HFF-Myc (cell line): Measurements from ENCODE around the gene RIPK3.

Experiments used
- DNase-seq: peaks from one replicate; pipeline ENCODE4 v3.0.0-alpha.2; 2011; ENCODE audit warnings: low read depth; ENCODE audit errors: extremely low read depth
- H3K4me3 ChIP-seq: replicated peaks from 2 replicates; pipeline ENCODE4 v1.5.1; 2011; ENCODE audit warnings: low read depth, mild to moderate bottlenecking, control low read depth, low read length
- TF ChIP-seq, protein P1 (sequence below): IDR thresholded peaks from 2 replicates; pipeline ENCODE4 v1.5.1; 2012; ENCODE audit warnings: mild to moderate bottlenecking, low read depth, low read length, control low read depth; ENCODE audit errors: missing control alignments

Gene RIPK3

GRCh38 chr14:24313913-24314312, 25.9 kb downstream of the RIPK3 start:
- TF ChIP-seq, protein P1, sequence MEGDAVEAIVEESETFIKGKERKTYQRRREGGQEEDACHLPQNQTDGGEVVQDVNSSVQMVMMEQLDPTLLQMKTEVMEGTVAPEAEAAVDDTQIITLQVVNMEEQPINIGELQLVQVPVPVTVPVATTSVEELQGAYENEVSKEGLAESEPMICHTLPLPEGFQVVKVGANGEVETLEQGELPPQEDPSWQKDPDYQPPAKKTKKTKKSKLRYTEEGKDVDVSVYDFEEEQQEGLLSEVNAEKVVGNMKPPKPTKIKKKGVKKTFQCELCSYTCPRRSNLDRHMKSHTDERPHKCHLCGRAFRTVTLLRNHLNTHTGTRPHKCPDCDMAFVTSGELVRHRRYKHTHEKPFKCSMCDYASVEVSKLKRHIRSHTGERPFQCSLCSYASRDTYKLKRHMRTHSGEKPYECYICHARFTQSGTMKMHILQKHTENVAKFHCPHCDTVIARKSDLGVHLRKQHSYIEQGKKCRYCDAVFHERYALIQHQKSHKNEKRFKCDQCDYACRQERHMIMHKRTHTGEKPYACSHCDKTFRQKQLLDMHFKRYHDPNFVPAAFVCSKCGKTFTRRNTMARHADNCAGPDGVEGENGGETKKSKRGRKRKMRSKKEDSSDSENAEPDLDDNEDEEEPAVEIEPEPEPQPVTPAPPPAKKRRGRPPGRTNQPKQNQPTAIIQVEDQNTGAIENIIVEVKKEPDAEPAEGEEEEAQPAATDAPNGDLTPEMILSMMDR: no peak
- H3K4me3 ChIP-seq: no peak overlapping the region
- DNase-seq: no peak

DNA sequence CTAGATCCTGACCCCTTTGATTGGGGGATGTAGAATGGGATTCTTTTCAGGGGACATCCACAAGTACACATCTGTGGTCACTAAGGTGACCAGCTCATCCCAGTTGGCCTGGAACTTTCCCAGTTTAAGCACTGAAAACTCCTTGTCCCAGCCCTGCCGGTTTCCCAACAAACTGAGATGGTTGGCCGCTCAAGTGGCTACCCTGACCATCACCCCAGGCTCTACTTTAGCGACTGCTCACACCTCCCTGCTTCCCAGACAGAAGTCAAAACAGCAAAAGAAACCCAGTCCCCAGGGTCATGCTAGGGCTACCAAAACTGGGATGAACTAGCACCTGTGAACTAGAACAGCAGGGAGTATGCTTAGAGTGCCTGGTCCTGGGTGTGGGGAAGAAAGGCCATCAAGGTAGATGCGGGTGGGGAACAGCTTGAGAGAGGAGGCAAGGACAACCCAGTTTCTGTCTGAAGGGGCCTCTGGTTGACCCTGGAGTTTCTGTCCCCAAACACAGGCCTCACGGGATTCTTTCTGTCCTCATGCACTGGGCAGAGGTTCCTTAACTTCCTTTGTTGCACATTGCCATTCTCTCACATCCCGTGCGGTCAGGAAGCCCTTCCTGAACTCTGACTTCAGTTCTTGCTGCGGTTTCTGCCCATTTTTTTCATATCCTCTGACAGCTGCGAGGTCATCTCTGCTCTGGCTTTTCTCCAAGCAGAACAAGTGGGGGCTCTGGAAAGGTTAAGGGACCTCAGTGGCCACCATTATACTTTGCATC, 26.9 kb downstream of the RIPK3 start:
- no peak for DNase-seq
- no peak overlapping the region for H3K4me3 ChIP-seq
- TF ChIP-seq, protein P1: no peak

- no peak overlapping the region for H3K4me3 ChIP-seq
- no peak for DNase-seq
- TF ChIP-seq, protein P1: no peak
Observed at GRCh38 chr14:24311837-24312615, 27.8 kb downstream of the RIPK3 start.

GRCh38 chr14:24310646-24311604, 28.9 kb downstream of the RIPK3 start, which contains the start of gene LTB4R:
Gene LTB4R (plus strand): TSS chr14:24311502. CDS start chr14:24315652, 4,150 bp downstream.
- H3K4me3 ChIP-seq: 0 out of 2 replicates have a peak within 1 kb of the TSS, but pooled peaks have one; percentile 3
- TF ChIP-seq, protein P1: peak; percentile 7
- DNase-seq: no peak

GRCh38 chr14:24310265-24310645, 29.5 kb downstream of the RIPK3 start:
- TF ChIP-seq, protein P1: no peak
- DNase-seq: no peak
- no peak overlapping the region for H3K4me3 ChIP-seq
